Measurements from ENCODE around the gene GTPBP1.

Gene GTPBP1

DNA sequence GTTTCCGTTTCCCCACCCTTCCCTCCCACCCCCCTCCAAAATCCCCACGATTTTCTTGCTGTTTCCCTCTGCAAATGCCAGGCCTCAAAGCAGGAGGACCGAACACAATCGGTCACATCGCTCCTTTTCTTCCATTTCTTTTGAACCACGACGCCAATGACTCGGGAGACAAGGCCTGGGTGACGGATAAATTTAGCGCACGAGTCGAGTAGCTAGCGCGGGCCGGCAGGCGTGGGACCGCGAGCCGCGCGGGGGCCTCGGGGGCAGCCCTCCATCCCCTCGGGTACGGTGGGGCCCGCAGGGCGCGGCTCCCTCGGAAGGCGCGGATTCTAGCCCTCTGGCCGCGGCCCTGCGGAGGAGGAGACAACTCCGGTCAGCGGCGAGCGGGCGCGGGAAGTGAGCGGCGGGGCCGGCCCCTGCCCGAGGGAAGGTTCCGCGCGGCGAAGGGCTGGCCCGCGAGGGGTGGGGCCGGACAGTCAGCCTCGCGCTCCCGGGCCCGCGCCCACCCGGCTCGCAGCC, 5.4 kb upstream of the GTPBP1 start:
- H3K9me3 ChIP-seq (ENCODE audit: severe bottlenecking): no peaks in the 10 kb centered on the region
- TF ChIP-seq, protein P1, sequence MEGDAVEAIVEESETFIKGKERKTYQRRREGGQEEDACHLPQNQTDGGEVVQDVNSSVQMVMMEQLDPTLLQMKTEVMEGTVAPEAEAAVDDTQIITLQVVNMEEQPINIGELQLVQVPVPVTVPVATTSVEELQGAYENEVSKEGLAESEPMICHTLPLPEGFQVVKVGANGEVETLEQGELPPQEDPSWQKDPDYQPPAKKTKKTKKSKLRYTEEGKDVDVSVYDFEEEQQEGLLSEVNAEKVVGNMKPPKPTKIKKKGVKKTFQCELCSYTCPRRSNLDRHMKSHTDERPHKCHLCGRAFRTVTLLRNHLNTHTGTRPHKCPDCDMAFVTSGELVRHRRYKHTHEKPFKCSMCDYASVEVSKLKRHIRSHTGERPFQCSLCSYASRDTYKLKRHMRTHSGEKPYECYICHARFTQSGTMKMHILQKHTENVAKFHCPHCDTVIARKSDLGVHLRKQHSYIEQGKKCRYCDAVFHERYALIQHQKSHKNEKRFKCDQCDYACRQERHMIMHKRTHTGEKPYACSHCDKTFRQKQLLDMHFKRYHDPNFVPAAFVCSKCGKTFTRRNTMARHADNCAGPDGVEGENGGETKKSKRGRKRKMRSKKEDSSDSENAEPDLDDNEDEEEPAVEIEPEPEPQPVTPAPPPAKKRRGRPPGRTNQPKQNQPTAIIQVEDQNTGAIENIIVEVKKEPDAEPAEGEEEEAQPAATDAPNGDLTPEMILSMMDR (IDR thresholded peaks at IDR 0.05; ENCODE audit: low read depth, low read length): no peak
- H3K36me3 ChIP-seq: peaks cover 30% of the 10 kb centered on the region
- H3K27ac ChIP-seq: peak overlapping the region; percentile 90
- no peak for DNase-seq
- H3K27me3 ChIP-seq (ENCODE audit: insufficient read depth, low read depth, severe bottlenecking): no peaks in the 10 kb centered on the region
- H3K4me3 ChIP-seq (ENCODE audit: low read depth, low read length): peak overlapping the region; percentile 73

DNA sequence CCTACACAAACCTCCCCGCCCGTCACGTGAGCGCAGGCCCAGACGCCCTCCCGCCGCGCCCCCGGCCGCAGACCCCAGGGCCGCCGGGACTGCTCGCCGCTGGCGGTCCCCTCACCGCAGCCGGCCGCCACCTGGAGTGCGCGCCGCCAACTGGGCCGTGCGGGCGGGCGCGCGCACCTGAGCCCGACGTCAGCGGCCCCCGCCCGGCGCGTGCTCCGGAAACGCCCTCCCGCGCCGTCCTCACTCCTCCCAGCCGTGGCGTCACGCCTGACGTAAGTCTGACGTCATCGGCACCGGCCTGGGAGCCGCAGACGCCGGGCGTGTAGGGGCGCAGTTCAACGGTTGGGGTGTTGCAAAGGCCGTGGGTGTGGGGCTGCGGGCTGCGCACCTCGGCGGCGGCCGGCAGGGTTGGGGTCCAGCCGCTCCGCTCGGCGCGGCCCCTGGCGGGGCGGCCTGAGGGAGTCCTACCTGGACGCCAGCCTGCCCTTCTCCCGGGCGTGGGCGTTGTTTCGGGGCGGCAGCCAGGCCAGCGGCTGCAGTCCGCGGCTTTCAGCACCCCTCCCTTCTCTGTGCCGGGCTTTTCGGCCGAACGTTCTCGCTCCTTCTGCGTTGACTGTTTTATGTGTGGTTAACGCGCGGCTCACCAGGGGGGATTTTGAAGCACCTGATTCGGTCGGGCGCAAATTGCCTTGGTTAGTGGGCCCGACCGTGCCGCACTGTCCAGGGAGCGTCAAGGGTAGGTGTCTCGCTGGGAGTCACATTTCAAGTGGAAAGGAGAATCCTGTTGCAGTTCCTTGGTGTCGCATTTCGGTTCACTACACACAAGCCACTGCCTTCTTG, 4.7 kb upstream of the GTPBP1 start, which contains the start of gene JOSD1:
Gene JOSD1, minus strand, starts transcription at position 155 of the 840 bp plus-strand sequence. CDS start 956 bp downstream, outside the sequence.
- H3K27me3 ChIP-seq (ENCODE audit: insufficient read depth, low read depth, severe bottlenecking): no peaks in the 10 kb centered on the region
- peak within 1 kb of the TSS; percentile 90 for H3K27ac ChIP-seq
- peak; percentile 94 for DNase-seq
- TF ChIP-seq, protein P1 (IDR thresholded peaks at IDR 0.05; ENCODE audit: low read depth, low read length): no peak
- H3K4me3 ChIP-seq (ENCODE audit: low read depth, low read length): peak within 1 kb of the TSS; percentile 73
- H3K36me3 ChIP-seq: peaks cover 30% of the 10 kb centered on the region
- no peaks in the 10 kb centered on the region for H3K9me3 ChIP-seq (ENCODE audit: severe bottlenecking)

DNA sequence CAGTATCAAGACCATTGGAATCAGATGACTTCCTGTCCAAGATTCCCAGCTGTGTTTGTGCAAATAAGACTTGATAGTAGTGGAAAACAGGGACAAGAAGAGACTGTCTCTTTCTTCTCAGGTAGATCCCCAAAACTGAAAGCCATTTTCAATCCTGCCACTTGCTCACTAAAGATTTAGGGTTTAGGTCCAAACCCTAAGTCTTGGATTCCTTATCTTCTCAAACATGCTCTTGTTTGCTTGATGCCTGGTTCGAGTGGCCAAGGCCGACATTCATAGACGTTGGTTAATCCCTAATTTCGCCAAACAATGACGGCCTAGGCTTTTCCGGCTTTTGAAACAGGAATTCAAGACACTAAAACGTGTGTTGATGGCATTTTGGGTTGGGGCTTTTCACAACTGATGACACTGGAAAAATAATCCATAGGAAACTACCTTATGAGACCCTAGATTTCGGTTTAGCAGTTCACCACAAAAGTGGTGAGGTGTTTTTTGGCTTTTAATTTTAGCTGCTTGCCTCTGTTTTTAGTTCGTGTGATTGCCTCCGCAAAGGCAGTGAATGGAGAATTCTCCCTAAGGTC, 1.0 kb upstream of the GTPBP1 start:
- H3K27ac ChIP-seq: peak overlapping the region; percentile 90
- no peak for DNase-seq
- TF ChIP-seq, protein P1 (IDR thresholded peaks at IDR 0.05; ENCODE audit: low read depth, low read length): no peak

DNA sequence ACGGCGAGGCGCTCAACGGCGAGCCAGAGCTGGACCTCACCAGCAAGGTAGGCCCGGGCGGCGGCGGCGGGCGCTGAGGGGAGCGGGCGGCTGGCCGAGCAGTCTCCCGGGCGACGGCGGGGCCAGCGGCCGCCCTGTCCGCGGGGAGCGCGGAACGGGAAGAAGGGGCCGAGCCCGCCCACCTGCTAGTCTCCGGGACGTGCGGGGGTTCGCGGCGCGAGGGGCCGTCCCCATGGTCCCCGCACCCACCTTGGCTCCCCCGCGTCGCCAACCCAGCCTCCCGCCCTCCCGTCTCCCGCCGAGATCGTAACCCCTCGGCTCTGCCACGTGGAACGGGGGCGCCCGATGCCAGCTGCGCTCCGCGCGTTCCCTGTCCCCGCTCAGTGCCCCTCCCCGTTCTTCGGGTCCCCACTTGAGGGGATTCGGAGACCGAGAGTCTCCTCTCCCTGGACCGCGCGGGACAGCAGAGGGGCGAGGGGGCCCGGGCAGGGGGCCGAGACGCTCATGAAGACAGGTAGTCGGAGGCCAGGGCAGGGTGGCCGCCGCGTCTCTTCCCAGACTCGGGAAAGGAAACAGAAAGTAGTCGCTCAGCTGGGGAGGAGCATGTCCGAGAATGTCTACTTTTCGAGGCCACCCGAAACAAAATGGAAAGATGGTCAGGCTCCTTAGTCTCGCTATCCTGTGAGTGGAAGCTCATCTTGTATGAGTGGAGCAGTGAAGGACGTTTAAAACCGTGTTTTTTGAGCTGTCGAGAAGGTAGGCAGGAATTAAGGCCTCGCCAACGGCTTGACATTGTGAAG, 557 bp downstream of the GTPBP1 start:
- TF ChIP-seq, protein P1 (IDR thresholded peaks at IDR 0.05; ENCODE audit: low read depth, low read length): no peak
- H3K4me3 ChIP-seq (ENCODE audit: low read depth, low read length): peak overlapping the region; percentile 81
- H3K9me3 ChIP-seq (ENCODE audit: severe bottlenecking): no peaks in the 10 kb centered on the region
- H3K27ac ChIP-seq: peak overlapping the region; percentile 94
- H3K27me3 ChIP-seq (ENCODE audit: insufficient read depth, low read depth, severe bottlenecking): no peaks in the 10 kb centered on the region
- H3K36me3 ChIP-seq: peaks cover 43% of the 10 kb centered on the region
- peak; percentile 29 for DNase-seq

More for the DNA sequence above, 1.0 kb upstream of the GTPBP1 start:
- Histone ChIP-seq H3K9me3 (ENCODE audit: severe bottlenecking) (no peaks in the 10 kb centered on the region), H3K4me3 (ENCODE audit: low read depth, low read length) (peak overlapping the region; percentile 31), H3K36me3 (peaks cover 30% of the 10 kb centered on the region), H3K27me3 (ENCODE audit: insufficient read depth, low read depth, severe bottlenecking) (no peaks in the 10 kb centered on the region)

DNA sequence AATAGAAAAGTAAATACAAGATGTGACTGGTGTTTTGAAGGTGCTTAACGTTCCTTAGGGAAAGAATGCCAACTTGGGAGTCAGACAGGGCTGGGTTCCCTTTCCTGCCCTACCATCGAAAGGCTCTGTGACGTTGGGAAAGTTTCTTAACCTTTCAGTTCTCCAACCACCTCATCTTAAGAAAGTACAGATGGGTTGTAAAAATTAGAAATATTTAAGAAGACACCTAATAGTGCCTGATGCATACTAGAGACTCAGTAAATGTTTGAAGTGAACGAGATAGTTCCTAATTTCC, 1.1 kb downstream of the GTPBP1 start:
- Histone ChIP-seq H3K27me3 (ENCODE audit: insufficient read depth, low read depth, severe bottlenecking) (no peaks in the 10 kb centered on the region), H3K9me3 (ENCODE audit: severe bottlenecking) (no peaks in the 10 kb centered on the region), H3K36me3 (peaks cover 47% of the 10 kb centered on the region), H3K27ac (peak overlapping the region; percentile 94), H3K4me3 (ENCODE audit: low read depth, low read length) (peak overlapping the region; percentile 81)
- DNase-seq: no peak
- TF ChIP-seq, protein P1 (IDR thresholded peaks at IDR 0.05; ENCODE audit: low read depth, low read length): no peak

Measured in WERI-Rb-1 (cell line).